HUES48 (cell line): ENCODE data around the gene ZNF213.
"Not testable (repeated sequence)": the region's sequence is repeated elsewhere in the genome, so short reads cannot be mapped to it uniquely, and the experiment has no call there.

Source experiments
- H3K27ac ChIP-seq: one replicate; pipeline ENCODE4 v1.7.0; 2013; ENCODE audit warnings: low read depth, low read length, inconsistent platforms
- H3K27me3 ChIP-seq: 2 replicates; pipeline ENCODE4 v1.6.1; 2013; ENCODE audit warnings: mild to moderate bottlenecking, low read length; ENCODE audit not compliant: control insufficient read depth, insufficient read depth
- H3K36me3 ChIP-seq: 2 replicates; pipeline ENCODE4 v1.6.1; 2013; ENCODE audit warnings: low read length; ENCODE audit not compliant: control insufficient read depth, insufficient read depth
- H3K4me1 ChIP-seq: 2 replicates; pipeline ENCODE4 v1.6.1; 2013; ENCODE audit warnings: mild to moderate bottlenecking, low read length; ENCODE audit not compliant: control insufficient read depth, insufficient read depth
- H3K4me3 ChIP-seq: 2 replicates; pipeline ENCODE4 v1.5.1; 2013; ENCODE audit warnings: mild to moderate bottlenecking, low read depth, low read length
- H3K9ac ChIP-seq: 2 replicates; pipeline ENCODE4 v1.6.1; 2013; ENCODE audit warnings: mild to moderate bottlenecking, low read depth, low read length, moderate library complexity
- H3K9me3 ChIP-seq: 2 replicates; pipeline ENCODE4 v1.6.1; 2013; ENCODE audit warnings: low read length; ENCODE audit not compliant: control insufficient read depth, insufficient read depth

ZNF213 gene

DNA sequence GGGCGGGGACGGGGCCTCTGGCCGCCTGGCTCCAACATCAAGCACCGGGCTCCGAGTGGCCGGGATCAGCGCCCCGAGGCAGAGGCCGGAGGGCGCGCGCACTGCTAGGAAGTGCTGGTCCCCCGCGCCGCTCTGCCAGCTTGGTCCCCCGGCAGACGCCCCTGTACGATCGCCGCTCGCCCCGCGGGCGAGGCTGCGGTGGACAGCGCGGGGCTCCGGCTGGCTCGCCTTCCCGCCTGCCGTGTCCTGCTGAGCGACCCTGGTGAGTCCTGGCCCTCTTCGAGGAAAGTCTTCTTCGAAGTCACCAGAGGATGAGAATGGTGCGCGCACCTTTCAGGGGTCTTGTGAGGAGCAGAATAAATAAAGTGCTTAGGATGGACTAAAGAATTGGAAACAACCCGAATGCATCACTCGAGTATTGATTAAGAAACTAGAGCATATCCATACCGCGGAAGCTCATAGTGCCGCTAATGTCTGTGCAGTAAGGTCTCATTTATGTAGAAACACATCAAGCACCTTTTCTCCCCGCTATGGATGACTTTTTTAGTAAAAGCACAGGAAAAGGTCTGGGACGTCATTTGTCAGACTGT, 392 bp downstream of the ZNF213 start:
- peak overlapping the region; percentile 66 for H3K9ac ChIP-seq
- peaks cover 8% of the 10 kb centered on the region; the same call in 1 of the 2 replicates for H3K36me3 ChIP-seq
- H3K9me3 ChIP-seq: no peaks in the 10 kb centered on the region
- no peaks in the 10 kb centered on the region for H3K27me3 ChIP-seq
- no peaks in the 10 kb centered on the region for H3K4me1 ChIP-seq
- peak overlapping the region; percentile 88 for H3K27ac ChIP-seq
- peak overlapping the region; percentile 83 for H3K4me3 ChIP-seq

DNA sequence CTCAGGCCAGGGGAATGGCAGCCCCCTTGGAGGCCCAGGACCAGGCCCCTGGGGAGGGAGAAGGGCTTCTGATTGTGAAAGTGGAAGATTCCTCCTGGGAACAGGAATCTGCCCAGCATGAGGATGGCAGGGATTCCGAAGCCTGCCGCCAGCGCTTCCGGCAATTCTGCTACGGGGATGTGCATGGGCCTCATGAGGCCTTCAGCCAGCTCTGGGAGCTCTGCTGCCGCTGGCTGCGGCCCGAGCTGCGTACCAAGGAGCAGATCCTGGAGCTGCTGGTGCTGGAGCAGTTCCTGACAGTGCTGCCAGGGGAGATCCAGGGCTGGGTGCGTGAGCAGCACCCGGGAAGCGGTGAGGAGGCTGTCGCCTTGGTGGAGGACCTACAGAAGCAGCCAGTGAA, 2.4 kb downstream of the ZNF213 start:
- no peaks in the 10 kb centered on the region for H3K4me1 ChIP-seq
- no peak overlapping the region for H3K27ac ChIP-seq
- no peaks in the 10 kb centered on the region for H3K9me3 ChIP-seq
- no peak overlapping the region for H3K9ac ChIP-seq
- no peak overlapping the region for H3K4me3 ChIP-seq
- H3K27me3 ChIP-seq: no peaks in the 10 kb centered on the region
- H3K36me3 ChIP-seq: peaks cover 16% of the 10 kb centered on the region

DNA sequence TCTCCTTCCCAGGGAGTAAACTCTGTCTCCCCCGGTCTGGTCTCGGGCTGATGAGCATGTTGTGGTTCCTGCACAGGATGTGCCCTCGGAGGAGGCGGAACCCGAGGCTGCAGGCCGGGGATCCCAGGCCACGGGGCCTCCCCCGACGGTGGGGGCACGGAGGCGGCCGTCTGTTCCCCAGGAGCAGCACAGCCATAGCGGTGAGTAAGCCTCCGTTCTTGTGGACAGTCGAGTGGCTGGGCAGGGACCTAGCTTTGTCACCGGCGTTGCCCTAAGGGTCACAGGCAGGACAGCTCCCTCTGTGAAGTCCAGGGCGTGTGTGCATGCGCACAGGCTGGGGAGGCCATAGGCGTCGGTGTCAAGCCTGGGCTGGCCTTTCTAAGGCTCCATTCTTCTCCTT, 3.5 kb downstream of the ZNF213 start:
- no peak overlapping the region for H3K27ac ChIP-seq
- H3K27me3 ChIP-seq: no peaks in the 10 kb centered on the region
- H3K9ac ChIP-seq: no peak overlapping the region
- H3K9me3 ChIP-seq: no peaks in the 10 kb centered on the region
- no peaks in the 10 kb centered on the region for H3K4me1 ChIP-seq
- no peak overlapping the region for H3K4me3 ChIP-seq
- peaks cover 18% of the 10 kb centered on the region for H3K36me3 ChIP-seq

DNA sequence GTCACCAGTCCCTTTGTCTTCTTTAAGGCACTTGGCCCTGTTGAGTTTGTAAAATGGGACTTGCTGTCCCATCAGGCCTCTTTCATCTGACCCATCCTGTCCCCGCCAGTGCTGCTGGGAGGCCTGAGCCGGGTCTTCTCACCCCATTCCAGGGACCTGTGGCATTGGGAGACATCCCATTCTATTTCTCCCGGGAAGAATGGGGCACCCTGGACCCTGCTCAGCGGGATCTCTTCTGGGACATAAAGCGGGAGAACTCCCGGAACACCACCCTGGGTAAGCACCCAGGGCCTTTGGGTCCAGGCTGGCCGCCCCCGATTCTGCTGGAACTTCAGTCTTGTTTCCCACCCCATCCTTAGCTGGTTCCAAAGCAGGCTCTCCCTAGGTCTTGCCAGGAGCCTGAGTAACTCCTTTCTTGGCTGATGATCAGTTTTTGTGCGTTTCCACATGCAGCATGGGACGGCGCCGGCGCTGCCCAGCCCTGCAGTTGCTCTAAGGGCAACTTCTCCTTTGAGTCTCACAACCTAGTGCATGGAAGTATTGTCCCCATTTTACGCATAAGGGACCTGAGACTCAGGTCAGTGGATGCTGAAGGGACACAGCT, 4.1 kb downstream of the ZNF213 start:
- no peak overlapping the region for H3K9ac ChIP-seq
- H3K27ac ChIP-seq: no peak overlapping the region
- no peak overlapping the region for H3K4me3 ChIP-seq
- H3K27me3 ChIP-seq: no peaks in the 10 kb centered on the region
- H3K9me3 ChIP-seq: no peaks in the 10 kb centered on the region
- peaks cover 18% of the 10 kb centered on the region for H3K36me3 ChIP-seq
- H3K4me1 ChIP-seq: no peaks in the 10 kb centered on the region

DNA sequence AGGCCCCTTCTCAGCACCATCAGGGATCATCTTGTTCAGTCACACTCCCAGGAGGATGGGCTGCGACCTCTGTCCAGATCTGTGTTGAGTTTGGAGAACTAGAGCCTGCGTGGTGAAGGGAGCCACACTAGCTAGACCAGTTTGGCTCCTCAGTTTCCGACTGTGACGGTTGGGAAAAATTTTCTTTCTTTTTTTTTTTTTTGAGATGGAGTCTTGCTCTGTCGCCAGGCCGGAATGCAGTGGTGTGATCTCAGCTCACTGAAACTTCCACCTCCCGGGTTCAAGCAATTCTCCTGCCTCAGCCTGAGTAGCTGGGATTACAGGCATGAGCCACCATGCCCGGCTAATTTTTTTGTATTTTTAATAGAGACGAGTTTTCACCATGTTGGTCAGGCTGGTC, 4.7 kb downstream of the ZNF213 start:
- H3K9me3 ChIP-seq, H3K27me3 ChIP-seq, H3K9ac ChIP-seq, H3K4me3 ChIP-seq, H3K27ac ChIP-seq, H3K4me1 ChIP-seq: not testable (repeated sequence)
- H3K36me3 ChIP-seq: peaks cover 18% of the 10 kb centered on the region

DNA sequence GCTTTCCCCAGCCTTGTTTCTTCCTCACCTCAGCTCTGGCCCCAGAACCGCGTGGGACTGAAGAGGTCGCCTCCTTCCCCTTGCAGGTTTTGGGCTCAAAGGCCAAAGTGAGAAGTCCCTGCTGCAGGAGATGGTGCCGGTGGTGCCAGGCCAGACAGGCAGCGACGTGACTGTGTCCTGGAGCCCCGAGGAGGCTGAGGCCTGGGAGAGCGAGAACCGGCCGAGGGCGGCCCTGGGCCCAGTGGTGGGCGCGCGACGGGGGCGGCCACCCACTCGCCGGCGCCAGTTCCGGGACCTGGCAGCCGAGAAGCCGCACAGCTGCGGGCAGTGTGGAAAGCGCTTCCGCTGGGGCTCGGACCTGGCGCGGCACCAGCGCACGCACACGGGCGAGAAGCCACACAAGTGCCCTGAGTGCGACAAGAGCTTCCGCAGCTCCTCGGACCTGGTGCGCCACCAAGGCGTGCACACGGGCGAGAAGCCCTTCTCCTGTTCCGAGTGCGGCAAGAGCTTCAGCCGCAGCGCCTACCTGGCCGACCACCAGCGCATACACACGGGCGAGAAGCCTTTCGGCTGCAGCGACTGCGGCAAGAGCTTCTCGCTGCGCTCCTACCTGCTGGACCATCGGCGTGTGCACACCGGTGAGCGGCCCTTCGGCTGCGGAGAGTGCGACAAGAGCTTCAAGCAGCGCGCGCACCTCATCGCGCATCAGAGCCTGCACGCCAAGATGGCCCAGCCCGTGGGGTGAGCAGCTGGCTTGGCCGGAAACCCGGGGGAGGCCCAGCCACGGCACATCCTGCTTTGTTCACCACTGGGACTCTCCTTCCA, 6.0 kb downstream of the ZNF213 start:
- Histone ChIP-seq H3K27ac (no peak overlapping the region), H3K27me3 (no peaks in the 10 kb centered on the region), H3K4me3 (no peak overlapping the region), H3K9me3 (no peaks in the 10 kb centered on the region), H3K36me3 (peaks cover 18% of the 10 kb centered on the region), H3K9ac (no peak overlapping the region), H3K4me1 (no peaks in the 10 kb centered on the region)

DNA sequence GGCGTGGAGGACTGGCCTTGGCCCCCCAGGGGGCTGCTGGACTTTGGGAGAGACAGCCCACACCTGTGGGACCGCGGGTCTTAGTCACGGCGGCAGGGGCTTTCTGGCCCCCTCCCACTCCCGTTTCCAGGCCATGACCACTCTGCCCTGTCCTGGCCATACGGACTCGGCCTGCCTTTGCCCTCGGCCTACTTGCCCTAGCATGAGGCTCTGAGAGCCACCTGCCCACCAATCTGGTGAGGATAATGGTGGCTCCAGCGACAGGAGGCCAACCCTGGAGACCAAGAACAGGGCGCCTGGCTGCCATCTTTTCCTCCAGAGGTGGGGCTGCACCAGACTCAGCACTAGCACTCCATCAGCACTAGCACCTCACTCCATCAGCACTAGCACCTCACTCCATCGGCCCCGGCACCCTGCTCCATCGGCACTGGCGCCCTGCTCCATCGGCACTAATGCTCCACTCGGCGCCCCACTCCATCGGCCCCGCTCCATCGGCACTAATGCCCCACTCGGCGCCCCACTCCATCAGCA, 7.0 kb downstream of the ZNF213 start:
- H3K27me3 ChIP-seq: no peaks in the 10 kb centered on the region
- H3K27ac ChIP-seq: no peak overlapping the region
- H3K4me3 ChIP-seq: no peak overlapping the region
- H3K9me3 ChIP-seq: no peaks in the 10 kb centered on the region
- no peak overlapping the region for H3K9ac ChIP-seq
- no peaks in the 10 kb centered on the region for H3K4me1 ChIP-seq
- peaks cover 18% of the 10 kb centered on the region for H3K36me3 ChIP-seq

DNA sequence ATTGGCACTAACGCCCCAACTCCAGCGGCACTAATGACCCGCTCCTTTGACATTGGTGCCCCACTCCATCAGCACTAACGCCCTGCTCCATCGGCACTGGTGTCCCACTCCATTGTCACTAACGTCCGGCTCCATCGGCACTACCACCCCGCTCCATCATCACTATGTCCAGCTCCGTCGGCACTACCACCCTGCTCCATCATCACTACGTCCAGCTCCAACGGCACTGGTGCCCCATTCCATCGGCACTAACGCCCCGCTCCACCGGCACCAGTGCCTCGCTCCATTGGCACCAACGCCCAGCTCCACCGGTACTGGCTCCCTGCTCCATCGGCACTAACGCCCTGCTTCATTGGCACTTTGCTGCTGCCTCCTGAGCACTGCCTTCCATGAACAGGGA, 7.5 kb downstream of the ZNF213 start:
- H3K36me3 ChIP-seq: peaks cover 18% of the 10 kb centered on the region
- H3K27ac ChIP-seq: no peak overlapping the region
- H3K4me3 ChIP-seq: no peak overlapping the region
- H3K9me3 ChIP-seq: no peaks in the 10 kb centered on the region
- H3K9ac ChIP-seq: no peak overlapping the region
- no peaks in the 10 kb centered on the region for H3K27me3 ChIP-seq
- no peaks in the 10 kb centered on the region for H3K4me1 ChIP-seq

DNA sequence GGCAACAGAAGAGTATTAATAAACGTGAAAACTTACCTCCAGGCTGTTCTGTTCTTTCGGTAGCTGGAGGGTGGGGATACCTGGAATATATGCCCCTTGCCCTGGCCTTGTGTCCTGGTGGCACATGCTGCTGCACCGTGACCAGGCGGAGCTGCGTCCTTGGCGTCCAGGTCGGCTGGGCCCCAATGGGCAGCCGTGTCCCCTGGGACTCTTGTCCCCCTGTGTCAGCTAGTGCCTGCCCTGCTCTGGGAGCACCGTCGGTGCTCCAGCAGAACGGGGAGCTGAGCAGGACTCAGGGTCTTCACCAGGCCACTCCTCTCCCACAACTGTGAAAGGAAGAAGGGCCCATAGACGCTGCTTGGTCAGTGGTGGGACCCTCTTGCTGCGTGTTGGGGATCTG, 7.9 kb downstream of the ZNF213 start:
- Histone ChIP-seq H3K27me3 (no peaks in the 10 kb centered on the region), H3K9ac (no peak overlapping the region), H3K4me1 (no peaks in the 10 kb centered on the region), H3K9me3 (no peaks in the 10 kb centered on the region), H3K27ac (no peak overlapping the region), H3K36me3 (peaks cover 18% of the 10 kb centered on the region), H3K4me3 (no peak overlapping the region)

DNA sequence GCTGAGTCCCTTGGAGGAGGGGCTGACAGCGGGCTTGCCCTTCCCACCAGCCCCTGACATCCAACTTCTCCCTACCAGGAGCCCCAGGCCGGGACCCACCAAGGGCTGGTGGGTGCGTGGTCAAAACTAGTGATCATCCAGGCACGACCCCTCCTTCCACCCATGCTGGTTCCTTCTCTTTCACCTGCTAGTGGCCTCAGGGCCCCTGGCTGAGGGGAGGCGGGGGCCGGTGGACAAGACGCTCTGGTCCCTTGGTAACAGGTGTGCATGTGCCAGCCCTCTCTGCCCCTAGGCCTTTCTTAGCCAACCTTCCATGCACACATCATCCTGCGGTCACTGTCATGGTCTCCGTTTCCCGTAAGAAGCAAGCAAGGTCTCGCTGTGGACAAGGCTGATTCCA, 8.4 kb downstream of the ZNF213 start:
- peaks cover 18% of the 10 kb centered on the region for H3K36me3 ChIP-seq

More for the DNA sequence above, 8.4 kb downstream of the ZNF213 start:
- Histone ChIP-seq H3K4me3 (no peak overlapping the region), H3K4me1 (no peaks in the 10 kb centered on the region), H3K27ac (no peak overlapping the region), H3K9ac (no peak overlapping the region), H3K9me3 (no peaks in the 10 kb centered on the region), H3K27me3 (peaks cover 2% of the 10 kb centered on the region)
